AG08396 (cell line): ENCODE data around the gene ARMC8.

Source experiments
- DNase-seq: peaks from one replicate; pipeline ENCODE4 v3.0.0; 2012; ENCODE audit warnings: low spot score, mixed read lengths

ARMC8 gene

DNA sequence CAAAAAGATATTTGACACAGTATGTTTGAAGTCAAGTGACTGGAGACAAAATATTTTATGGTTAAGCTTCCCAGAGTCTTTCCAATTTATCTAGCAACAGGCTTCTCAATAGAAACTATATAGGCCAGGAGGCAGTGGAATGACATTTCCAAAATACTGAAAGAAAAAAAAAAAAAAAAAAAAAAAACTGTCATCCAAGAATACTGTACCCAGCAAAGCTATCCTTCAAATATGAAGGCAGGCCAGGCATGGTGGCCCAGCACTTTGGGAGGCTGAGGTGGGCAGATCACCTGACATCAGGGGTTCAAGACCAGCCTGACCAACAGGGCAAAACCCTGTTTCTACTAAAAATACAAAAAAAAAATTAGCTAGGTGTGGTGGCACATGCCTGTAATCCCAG is 121.7 kb downstream of the ARMC8 start:
- DNase-seq: no peak

DNA sequence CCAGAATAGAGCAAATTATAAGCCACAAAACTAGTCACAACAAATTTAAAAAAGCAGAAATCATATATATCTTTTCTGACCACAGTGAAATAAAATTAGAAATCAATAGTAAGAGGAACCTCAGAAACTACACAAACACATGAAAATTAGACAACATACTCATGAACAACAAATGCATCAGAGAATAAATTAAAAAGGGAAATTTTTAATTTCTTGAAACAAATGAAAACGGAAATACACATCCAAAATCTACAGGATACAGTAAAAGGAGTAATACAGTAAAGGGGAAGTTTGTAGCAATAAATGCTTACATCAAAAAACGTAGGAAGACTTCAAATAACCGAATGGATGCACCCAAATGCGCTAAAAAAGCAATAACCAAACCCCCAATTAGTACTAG is 123.4 kb downstream of the ARMC8 start:
- DNase-seq: no peak

DNA sequence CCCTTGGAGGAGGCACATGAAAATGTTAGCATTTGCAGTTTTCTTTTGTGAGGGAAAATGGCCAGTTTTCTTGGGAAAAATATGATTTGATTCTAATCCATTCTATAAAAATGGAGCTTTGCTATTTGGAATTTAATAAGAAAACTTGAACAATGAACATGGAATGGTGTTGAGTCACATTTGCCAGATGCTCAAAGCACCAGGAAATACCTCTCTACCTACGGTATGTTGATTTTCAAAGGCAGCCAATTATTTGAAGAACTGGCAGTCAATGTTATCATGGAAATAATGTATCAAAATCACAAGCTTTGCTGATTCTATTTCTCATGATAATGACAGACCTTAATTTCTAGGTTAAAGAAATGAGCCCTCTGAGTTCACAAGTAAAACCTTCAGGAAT is 127.7 kb downstream of the ARMC8 start:
- no peak for DNase-seq

DNA sequence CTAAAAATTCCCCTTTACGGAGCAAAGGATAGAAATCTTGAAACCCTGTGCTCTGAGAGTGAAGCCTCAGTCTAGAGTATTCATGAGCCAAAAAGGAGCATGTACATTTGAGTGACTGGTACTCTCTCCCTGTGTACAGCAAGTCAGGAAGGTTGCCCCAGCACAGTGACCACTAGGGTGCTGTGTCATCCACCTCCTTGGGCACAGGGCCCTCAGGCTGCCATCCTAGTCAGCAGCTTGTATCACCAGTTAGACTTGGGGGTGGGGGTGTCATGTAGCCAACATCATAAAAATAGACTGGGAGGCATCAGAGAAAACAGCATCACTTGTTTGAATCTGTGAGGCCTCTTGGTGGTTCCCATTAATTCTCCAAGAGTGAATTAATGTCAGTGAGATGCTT is 130.6 kb downstream of the ARMC8 start:
- no peak for DNase-seq

DNA sequence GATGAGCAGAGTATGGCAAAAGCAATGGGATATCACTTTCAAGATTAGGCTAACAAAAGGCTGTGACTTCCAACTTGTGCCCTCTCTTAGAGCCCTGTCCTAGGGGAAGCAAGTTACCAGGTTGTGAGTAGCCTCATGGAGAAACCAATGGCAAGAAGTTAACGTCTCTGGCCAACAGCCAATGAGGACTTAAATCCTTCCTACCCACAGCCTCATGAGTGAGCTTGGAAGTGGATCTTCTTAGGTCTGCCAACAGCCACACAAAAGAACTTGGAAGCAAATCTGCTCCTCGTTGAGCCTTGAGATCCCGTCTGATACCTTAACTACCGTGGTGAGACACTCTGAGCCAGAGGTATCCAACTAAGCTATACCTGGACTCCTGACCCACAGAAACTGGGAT is 136.9 kb downstream of the ARMC8 start:
- DNase-seq: no peak

DNA sequence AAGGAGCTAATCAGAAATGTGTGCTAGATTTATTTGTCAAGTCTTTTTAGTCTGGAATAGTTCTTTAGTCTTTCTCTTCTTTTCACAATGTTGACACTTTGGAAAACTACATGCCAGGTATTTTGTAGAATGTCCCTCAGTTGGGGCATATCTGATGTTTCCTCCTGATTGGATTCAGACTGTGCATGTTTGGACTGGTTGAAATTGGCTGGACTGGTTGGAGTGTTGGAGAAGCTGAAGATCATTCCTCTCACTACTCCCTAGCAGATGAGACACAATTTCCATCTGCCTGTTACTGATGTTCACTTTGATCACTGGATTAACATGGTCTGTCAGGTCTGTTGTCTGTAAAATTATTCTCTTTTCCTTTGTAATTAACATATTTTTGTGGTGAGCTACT is 138.9 kb downstream of the ARMC8 start:
- no peak for DNase-seq

DNA sequence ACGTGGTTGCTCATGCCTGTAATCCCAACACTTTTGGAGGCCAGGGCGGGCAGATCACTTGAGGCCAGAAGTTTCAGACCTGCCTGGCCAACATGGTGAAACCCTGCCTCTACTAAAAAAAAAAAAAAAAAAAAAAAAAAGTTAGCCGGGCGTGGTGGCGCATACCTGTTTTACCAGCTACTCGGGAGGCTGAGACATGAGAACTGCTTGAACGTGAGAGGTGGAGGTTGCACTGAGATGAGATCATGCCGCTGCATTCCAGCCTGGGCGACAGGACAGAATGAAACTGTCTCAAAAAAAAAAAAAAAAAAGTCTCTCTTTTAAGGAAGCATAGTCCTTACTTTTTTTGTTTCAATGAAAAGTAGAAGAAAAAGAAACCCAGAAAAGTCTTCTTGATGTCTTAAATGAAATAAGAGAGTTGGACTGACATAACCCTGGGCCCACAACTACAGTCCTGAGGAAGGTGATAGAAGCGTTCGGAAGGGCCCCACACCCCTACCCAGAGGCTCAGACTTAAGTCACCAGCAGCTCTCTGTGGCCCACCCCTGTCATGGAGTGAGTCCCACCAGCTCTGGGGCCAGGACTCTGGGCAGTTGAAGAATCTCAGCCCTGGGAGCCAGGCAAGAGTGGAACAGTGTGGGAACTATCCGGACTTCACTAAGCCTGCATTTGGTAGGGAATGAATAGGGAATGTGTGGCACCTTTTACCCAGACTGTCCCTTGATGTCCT is 139.9 kb downstream of the ARMC8 start:
- no peak for DNase-seq

DNA sequence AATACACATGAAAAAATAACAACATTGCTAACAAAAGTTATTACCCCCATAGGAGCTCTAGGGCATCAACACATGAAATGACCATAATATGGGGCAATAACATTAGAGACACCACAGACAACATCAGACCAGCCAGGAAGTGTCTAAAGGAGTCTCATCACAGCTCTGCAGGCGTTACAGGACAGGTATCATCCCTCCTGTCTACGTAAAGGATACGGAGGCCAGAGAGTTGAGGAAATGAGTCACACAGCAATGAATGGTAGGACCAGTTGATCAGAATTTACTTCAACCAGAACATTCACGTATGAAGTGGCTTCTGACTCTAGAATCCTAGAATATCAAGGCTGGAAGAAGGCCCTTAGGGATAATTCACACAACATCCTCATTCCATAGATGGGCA is 140.7 kb downstream of the ARMC8 start:
- no peak for DNase-seq

DNA sequence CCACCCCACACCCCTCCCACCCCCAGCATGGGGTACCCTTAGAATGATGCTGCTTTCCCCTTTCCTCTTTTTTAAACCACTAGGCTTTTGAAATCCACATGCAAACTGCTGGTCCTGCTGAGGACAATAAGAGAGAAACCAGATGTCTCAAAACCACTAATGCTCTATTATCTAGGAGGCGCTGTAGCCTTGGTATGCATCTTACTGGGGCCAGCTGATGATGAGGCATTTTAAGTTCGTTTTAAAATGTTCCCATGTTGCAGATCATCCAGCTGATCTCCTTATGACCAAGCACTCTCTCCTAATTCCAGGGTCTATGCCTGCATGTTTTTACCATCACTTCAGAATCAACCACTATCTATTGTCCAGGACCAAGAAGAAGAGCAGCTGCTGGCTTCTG is 141.2 kb downstream of the ARMC8 start:
- DNase-seq: peak; percentile 37

DNA sequence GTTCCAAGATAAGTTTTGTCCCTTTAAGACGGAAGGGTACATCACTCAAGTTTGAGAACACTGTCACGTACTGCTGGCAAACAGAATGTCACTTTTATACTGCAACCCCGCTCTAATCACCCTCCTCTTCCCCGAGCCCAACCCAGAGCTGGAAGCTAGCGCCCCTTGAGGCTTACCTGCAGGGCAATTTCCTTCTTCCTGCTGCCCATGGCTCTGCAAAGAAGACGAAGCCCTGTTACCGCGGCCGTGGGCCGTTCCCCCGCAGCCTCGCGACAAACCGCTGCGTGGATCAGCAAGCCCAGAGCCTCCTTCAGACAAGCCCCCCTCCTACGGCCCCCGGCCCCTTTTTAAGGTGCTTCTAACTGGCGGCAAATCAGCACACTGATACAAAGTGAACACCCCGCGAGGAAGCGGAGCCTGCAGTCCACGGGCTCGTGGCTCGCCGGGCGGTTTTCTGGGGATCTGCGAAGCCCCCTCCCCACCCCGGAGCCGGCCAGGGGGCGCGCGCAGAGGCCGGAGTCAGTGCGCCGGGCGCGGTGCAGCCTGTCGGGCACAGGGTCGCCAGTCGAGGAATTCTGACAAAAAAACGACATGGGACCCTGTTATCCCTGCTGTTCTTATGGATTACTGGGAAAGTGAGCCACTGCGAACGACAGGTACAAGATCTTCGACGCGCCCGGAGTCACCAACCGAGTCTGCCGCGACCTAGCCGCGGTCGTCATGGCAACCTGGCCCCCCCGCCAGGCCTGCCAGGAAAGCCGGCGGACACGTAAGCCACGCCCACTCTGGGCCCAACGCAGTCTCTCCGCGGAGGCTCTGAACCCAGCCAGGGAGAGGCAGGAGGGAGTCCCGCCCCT is 142.3 kb downstream of the ARMC8 start, which contains the start of gene NME9:
Gene NME9 (minus strand): TSS at position 725 of the 857 bp plus-strand sequence. CDS start 516 bp downstream, at position 209.
- peak; percentile 93 for DNase-seq

DNA sequence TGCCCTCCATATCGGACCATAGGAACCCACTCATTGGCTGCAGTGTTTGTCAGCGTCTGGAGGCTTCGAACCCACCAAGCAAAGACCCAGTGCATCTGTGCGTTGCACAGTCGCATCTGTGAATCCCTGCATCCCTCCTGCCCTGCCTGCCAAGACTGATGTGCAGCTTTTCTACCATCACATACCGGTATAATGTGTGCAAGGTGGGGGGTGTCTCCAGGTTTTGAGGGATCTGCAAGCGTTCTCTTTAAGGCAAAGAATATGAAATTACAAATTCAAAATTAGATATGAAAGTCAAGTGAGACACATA is 142.8 kb downstream of the ARMC8 start:
- no peak for DNase-seq

DNA sequence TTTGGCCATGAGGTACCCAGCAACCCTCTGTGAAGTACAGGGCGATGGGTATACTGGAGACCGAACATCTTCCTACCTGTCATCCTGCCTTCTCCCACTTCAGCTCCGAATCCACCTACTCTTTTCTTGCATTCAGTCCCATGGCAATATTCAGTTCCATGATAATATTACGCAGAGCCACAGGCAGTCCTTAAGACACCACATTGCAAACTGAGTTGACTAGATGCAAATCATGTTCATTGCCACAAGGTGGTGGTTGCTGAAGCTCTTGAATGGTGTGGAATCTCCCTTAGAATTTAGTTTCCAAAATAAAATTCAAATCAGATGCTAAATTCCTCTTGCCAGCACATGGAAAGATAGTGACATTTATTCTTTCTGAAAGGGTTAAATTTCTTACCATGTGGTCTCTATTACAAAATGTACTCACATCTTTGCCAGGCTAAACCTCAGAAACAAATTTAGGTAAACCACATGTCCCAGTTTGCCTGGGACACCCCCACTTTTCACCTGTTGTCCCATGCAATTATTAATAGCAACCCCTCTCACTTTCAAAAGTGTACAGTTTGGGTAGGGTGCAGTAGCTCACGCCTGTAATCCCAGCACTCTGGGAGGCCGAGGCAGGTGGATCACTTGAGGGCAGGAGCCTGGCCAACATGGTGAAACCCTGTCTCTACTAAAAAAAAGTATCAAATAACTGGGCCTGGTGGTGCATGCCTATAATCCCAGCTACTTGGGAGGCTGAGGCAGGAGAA is 144.2 kb downstream of the ARMC8 start:
- DNase-seq: peak; percentile 40

DNA sequence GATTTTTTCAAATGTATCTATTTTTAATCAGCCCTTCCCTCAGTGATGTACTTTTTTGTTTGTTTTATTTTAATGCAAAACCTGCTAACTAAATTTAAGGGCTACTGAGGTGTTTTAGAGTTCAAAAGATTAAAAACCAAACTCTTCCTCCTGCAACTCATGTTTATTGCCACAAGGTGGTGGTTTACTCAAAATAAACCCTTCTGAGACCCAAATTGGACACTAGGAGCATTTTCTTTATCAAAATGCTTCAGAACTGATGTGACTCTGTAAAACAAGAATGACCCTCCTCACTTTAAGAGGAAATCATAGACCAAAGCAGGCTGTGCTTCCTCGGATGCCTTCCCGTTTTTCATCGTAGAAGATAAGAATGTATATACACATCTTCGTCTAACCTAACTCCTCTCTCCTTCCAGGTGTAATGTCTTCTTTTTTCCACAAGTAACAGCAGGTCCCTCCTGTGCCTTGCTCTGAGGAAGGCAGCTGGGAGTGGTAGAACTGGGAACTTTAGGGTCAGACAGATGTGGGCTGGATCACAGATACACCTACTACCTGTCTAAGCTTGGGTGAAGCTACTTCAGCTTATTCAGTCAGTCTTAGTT is 145.5 kb downstream of the ARMC8 start:
- peak; percentile 61 for DNase-seq

DNA sequence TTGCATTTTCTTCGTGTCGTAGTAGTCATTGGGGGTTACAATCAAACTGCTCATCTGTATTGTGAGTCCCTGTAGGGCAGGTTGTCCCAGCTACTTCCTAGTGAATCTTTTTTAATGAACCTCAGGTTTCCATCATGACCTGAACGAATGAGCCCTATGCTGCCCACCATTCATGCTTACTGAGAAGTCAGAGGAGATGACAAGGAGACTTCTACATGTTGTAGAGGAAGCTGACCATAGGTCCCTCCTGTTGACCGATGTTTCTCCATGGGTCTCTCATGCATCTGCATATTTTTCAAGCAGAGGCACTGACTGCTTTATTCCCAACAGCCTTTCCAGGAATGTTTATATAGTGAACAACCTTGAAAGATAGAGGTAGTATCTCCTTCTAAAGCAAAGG is 147.5 kb downstream of the ARMC8 start:
- DNase-seq: no peak

DNA sequence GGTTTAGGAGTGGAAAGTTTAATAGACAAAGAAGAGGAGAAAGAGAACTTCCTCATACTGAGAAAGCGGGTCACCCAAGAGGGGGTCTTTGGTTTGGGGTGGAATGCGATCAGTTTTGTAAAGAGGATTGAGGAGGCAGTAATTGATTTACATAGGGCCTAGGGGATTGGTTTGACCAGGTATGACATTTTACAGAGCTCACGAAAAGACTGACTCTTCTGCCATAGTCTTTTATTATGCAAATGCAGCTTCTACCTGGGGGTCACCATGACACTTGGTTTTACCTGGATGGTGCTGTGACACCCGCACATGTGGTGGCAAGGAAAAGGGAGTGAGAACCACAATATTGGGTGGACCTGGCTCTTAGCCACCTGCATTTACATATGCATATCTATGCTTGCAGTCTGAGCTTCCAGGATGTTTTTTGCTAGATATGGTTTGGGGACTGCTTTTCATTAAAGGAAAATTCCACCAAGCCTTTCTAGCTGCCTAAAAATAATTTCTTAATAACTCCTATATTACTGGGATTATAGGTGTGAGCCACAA is 149.4 kb downstream of the ARMC8 start:
- no peak for DNase-seq

DNA sequence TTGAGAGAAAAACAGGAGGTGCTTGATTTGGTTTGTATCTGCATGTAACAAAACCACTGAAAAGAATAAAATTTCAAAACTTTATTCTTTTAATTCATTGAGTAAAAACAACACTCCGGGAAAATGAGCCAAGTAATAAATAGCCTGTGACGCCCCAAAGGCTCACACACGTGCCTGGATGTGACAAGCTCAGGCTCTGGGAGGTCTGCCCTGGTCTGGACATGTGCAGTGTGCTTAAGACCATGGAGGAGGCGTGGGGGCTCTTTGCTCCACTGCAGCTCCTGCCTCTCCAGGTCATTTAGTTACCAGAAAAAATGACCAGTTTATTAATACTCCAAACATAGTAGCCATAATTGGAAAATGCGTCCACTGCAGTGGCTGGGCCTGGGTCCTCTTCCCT is 151.1 kb downstream of the ARMC8 start:
- DNase-seq: no peak

DNA sequence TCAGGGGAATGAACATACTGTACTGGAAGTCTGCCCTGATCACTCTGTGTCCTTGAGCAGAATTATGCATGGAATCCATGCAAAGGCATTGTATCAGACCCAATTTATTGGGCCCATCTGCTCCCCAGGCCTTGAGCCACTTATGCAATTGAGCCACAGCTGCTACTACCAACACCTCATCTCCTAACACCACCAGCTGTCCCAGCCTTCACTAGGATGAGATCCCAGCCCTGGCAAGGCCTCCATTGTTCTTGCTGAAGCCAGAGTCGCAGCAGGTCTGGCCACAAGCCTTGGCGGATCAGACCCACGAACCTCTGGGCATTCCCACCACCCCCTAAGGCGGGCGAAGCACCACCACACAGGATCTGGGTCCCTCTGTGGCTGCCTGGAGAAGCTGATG is 151.7 kb downstream of the ARMC8 start:
- no peak for DNase-seq

DNA sequence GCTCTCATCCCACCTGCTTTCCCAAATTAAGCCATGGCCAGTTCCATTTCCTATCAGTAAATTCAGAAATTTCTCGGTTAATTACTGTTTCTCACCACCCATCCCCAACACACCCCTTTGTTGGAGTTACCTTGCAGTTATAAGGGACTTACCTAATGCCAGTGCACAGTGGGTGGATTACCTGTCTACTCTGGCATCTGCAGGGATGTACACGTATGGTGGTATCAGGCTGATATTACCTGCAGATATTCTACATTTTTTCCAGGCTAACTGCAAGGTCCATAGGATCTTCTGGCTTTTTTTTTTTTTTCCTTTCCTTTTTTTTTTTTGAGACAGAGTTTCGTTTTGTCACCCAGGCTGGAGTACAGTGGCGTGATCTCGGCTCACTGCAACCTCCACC is 153.4 kb downstream of the ARMC8 start:
- DNase-seq: no peak

DNA sequence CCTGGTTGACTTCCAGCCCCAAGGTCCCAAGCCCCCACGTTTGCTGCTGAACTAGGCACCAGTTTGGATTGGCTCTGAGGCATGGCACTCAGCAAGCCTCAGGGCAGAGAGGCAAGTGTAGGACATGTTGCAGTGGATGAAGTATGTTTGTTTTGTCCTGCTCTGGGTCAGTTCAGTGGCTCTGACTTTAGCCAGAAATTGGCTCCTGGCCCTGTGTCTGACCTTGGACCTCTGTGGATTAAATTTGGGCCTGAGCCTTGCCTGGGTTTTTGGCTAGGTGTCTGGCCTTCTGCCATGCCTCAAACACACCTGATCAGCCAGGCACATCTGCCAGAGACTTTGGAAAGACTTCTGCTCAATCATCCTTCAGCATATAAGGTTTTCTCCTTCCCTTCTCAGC is 157.7 kb downstream of the ARMC8 start:
- DNase-seq: no peak
